ENCODE measurements around the gene IFITM2.
"Not testable (repeated sequence)": the region's sequence is repeated elsewhere in the genome, so short reads cannot be mapped to it uniquely, and the experiment has no call there.

The IFITM2 gene

GRCh38 chr11:327581-327923 is 19.9 kb downstream of the IFITM2 start:
- DNase-seq = no peak

- DNase-seq = no peak
Measured at GRCh38 chr11:328012-328411, 20.4 kb downstream of the IFITM2 start.

DNA sequence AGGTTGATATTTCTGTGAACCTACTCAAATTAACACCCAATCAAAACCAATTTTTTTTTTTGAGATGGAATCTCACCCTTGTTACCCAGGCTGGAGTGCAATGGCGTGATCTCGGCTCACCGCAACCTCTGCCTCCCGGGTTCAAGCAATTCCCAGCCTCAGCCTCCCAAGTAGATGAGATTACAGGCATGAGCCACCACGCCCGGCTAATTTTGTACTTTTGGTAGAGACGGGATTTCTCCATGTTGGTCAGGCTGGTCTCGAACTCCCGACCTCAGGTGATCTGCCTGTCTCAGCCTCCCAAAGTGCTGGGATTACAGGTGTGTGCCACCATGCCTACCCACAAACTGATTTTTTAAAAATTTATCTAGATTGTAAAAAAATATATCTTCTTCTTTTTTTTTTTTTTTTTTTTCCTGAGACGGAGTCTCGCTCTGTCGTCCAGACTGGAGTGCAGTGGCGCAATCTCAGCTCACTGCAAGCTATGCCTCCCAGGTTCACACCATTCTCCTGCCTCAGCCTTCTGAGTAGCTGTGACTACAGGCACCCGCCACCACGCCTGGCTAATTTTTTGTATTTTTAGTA is 21.0 kb downstream of the IFITM2 start:
- not testable (repeated sequence) for DNase-seq

DNA sequence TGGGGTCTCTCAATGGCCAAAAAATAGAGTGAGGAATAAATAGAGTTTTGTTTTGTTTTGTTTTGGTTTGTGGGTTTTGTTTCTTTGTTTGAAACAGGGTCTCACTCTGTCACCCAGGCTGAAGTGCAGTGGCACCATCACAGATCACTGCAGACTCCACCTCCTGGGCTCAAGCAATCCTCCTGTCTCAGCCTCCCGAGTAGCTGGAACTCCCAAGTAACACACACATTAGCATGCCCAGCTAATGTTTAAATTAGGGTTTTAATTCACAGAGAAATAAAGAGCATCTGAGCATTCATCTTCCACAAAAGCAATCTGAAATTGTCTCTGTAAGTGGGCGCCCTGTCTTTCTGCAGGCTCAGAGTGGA is 22.3 kb downstream of the IFITM2 start:
- DNase-seq = no peak

DNA sequence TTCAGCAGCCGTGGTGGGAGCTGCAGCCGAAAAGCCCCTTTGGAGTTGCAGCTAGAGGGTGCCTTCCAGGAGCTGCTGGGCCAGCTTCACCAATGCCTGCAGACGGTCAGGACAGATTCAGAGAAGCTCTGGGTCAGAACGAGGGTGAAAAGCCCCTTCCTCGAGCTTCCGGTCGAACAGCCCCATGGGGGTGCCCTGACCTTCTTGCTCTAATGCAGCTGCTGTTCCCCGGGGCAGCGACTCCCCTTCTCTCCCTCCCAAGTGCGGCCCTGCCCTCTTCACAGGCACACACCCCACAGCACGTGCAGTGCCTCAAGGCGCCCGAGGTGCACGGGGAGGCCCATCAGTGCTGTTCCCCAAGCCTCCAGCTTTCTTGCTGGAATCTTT is 22.7 kb downstream of the IFITM2 start:
- no peak for DNase-seq

GRCh38 chr11:330694-331357 is 23.2 kb downstream of the IFITM2 start:
- no peak for DNase-seq

DNA sequence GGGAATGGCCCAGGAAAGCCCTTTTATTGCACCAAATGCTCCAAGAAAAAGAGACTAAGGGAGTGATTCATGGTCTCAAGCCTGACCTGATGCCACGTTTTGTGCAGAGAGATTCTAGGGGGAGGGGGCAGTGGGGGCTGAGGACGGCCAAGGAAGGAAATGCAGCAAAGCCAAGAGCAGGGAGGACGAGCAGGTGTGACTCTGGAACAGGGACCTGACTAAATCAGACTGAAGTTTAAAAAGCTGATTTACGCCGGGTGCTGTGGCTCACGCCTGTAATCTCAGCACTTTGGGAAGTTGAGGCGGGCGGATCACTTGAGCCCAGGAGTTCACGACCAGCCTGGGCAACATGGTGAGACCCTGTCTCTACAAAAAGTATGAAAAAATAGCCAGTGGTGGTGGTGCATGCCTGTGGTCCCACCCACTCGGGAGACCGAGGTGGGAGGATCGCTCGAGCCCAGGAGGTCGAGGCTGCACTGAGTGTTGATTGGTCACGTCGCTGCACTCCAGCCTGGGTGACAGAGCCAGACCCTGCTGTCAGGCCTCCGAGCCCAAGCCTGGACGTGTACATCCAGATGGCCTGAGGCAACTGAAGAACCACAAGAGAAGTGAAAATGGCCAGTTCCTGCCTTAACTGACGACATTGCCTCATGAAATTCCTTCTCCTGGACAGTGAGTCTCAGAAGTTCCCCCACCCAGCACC is 23.9 kb downstream of the IFITM2 start:
- no peak for DNase-seq

GRCh38 chr11:332651-333480 is 25.2 kb downstream of the IFITM2 start:
- no peak for DNase-seq

GRCh38 chr11:333616-334263 is 26.1 kb downstream of the IFITM2 start:
- DNase-seq = not testable (repeated sequence)

- DNase-seq = no peak
Measured at GRCh38 chr11:334264-334994, 26.8 kb downstream of the IFITM2 start.

- DNase-seq = peak in 1 of 2 donors; percentile 53
Measured at GRCh38 chr11:335779-336658, 28.4 kb downstream of the IFITM2 start.

DNA sequence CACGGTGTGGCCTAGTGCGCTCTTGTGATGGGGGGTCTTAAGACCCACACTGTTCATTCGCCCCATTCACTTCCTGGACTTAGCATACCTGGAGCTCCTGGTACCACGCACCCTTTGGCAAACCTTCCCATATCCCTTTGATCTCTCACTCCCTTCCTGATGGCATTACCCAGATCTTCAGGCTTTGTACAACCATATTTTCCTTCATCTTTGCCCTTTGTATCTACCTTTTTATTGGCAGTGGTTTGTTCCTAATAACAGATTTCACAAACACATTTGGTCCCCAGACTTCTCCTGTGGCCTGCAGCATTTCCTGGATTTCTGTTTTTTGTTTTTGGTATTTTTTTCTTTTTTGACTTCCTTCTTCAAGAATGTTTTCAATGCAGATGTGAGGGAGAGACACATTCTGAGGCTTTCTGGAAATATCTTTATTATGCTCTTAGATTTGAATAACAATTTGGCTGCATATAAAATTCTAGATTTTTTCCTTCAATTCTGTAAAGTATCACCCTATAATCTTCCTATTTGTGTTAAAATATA is 29.1 kb downstream of the IFITM2 start:
- DNase-seq = no peak

DNA sequence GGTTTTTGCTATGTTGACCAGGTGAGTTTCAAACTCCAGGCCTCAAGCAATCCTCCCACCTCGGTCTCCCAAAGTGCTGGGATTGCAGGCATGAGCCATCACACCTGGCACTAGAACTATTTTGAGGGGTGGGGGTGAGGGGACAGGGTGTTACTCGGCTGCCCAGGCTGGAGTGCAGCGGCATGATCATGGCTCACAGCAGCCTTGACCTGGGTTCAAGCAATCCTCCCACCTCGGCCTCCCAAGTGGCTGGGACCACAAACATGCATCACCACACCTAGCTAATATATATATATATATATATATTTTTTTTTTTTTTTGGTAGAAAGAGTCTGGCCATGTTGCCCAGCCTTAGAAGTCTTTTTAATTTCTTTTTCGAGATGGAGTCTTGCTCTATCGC is 30.1 kb downstream of the IFITM2 start:
- no peak for DNase-seq

DNA sequence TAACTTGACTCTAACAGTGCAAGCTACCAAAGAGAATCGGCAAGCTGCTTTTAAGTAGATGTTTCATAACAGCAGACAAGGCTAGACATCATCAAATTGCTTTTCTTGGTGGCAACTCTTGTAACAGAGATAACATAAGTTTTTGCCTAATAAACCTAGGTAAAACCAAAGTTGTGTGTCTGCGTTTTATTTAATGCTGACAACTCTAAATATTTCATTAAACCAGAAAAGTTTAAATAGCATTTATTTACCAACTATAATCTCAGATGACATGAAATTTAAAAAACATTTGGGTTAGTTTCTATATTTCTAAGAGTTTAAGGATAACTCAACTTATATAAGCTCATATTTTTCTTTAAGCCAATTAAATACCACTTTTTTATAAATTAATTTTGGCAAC is 32.3 kb downstream of the IFITM2 start:
- DNase-seq = no peak

DNA sequence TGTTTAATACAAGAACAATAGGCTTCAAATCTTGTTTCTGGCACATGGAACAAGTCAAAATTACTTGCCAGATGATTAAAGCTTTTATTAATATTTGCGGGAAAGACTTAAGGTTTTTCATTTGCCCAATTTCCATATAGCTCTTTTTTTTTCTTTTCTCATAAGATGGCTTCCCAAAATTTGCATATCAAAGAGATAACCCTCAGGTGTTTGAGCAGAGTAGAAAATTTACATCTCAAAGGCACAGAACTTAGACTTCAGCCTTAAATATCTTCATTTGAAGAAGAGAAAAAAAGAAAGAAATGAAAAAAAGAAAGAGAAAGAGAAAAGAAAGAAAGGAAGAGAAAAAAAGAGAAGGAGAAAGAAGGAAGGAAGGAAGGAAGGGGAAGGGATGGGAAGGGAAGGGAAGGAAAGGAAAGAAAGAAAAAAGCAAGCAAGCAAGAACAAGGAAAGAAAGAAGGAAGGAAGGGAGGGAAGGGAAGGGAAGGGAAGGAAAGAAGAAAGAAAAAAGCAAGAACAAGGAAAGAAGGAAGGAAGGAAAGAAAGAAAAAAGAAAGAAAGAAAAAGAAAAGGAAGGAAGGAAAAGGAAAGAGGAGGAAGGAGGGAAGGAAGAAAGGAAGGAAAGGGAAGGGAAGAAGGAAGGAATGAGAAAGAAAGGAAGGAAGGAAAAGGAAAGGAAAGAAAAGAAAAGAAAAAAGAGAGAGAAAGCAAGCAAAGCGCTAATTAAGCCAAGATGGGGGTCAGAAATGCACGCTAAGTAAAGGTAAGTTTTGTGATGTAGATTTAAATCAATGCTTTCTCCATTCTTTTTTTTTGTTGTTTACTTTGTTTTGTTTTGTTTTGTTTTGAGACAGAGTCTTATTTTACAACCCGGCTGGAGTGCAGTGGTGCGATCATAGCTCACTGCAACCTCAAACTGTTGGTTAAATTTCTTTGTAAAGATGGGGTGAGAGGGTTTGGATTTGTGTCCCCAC is 33.2 kb downstream of the IFITM2 start:
- DNase-seq = no peak

GRCh38 chr11:342328-342727 is 34.7 kb downstream of the IFITM2 start:
- DNase-seq = no peak

GRCh38 chr11:344836-345578 is 37.4 kb downstream of the IFITM2 start:
- DNase-seq = no peak

DNA sequence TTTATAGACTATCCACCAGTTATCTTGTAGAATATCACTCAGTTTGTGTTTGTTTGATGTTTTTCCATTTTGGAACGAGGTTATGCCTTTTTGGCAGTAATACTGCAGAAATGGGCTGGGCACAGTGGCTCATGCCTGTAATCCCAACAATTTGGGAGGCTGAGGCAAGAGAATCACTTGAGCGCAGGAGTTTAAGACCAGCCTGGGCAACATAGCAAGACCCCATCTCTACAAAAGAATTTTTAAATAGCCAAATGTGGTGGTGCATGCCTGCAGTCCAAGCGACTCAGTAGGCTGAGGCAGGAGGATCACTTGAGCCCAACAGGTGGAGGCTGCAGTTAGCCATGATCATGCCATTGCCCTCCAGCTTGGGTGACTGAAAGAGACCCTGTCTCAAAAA is 38.9 kb downstream of the IFITM2 start:
- no peak for DNase-seq
